Testis (tissue), 2 donors: Measurements from ENCODE around the gene IGHMBP2.

ENCODE experiments used
- CTCF ChIP-seq, 3 experiments: fragments of 450-650 bp in 2 of 3; fragments of 200-600 bp in 1 of 3; sonication (generic) in 1 of 3; IDR thresholded peaks; one replicate each; pipeline ENCODE4 v1.5.1; 2016 to 2019; ENCODE audit warnings: antibody characterized with exemption in 3 of 3, mild to moderate bottlenecking in 2 of 3, moderate library complexity in 1 of 3
- POLR2A ChIP-seq: fragments of 450-650 bp; IDR thresholded peaks from one replicate; pipeline ENCODE4 v1.6.1; 2017; ENCODE audit warnings: antibody characterized with exemption, mild to moderate bottlenecking, moderate library complexity

DNA sequence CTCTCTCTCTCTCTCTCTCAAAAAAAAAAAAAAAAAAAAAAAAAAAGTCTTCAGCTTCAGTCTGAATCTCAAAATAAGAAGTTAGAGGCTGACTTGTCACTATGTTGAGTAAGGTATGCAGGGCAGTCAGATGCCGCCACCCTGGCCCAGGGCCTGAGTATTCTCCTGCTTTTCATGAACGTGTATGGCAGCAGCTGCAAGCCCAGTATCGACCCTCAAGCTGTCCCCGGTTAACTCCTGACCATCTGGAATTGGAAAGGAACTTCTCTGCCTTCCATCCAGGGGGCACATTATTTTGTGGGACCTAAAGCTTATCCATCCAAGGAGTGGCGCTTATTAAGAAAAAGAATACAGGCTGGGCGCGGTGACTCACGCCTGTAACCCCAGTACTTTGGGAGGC lies 65.7 kb downstream of the IGHMBP2 start:
- no peak for TF ChIP-seq CTCF (IDR thresholded peaks at IDR 0.05)
- no peak for TF ChIP-seq POLR2A
